Thoracic aorta (tissue), 2 donors: Measurements from ENCODE around the gene MTCL1. TPM values are rescaled to one million over a fixed set of nuclear protein-coding genes. Genes with fewer than 3 reads are reported as not detected.

Source experiments
- ATAC-seq: fragments of 150-250 bp; one replicate; pipeline ENCODE4 v1.8.0; 2017; ENCODE audit warnings: low read depth; ENCODE audit not compliant: insufficient number of reproducible peaks, low FRiP score
- DNase-seq: peaks from one replicate; pipeline ENCODE4 v3.0.0-alpha.2; 2020; ENCODE audit warnings: low spot score
- H3K27ac ChIP-seq, 2 donors: fragments of 200-600 bp; sonication (generic); 1 replicate in 1 of 2; 2 replicates in 1 of 2; pipeline ENCODE4 v1.5.1; 2016; ENCODE audit warnings: mild to moderate bottlenecking in 2 of 2, moderate library complexity in 2 of 2
- H3K27me3 ChIP-seq: fragments of 200-600 bp; sonication (generic); replicated peaks from 2 replicates; pipeline ENCODE4 v1.6.0; 2016; ENCODE audit warnings: mild to moderate bottlenecking; ENCODE audit not compliant: insufficient read depth
- H3K36me3 ChIP-seq: fragments of 200-600 bp; sonication (generic); one replicate; pipeline ENCODE4 v1.5.1; 2016
- H3K4me1 ChIP-seq, 2 donors: fragments of 200-600 bp; sonication (generic); 1 replicate in 1 of 2; 2 replicates in 1 of 2; pipeline versions ENCODE4 v1.5.1 to v1.6.0; 2016; ENCODE audit warnings: low read depth in 2 of 2, mild to moderate bottlenecking in 1 of 2; ENCODE audit not compliant: control insufficient read depth in 1 of 2
- H3K4me3 ChIP-seq: fragments of 200-600 bp; sonication (generic); 2 replicates; pipeline ENCODE4 v1.5.1; 2016; ENCODE audit warnings: mild to moderate bottlenecking
- H3K9me3 ChIP-seq: fragments of 200-600 bp; sonication (generic); 2 replicates; pipeline ENCODE4 v1.5.1; 2016
- CTCF ChIP-seq: fragments of 200-600 bp; sonication (generic); IDR thresholded peaks from one replicate; pipeline ENCODE4 v1.5.1; 2019; ENCODE audit warnings: antibody characterized with exemption
- total RNA-seq, 2 donors: library from RNA; depleted of rRNA; stranded (reverse); fragments of >200 nt; gene quantifications; one replicate each; pipeline versions ENCODE4 v1.1.0 to v1.2.3, GENCODE V29; 2016

MTCL1 gene
- total RNA-seq, 2 donors from 2014 or later = 9.9 to 23.3 TPM

- H3K9me3 ChIP-seq = no peaks in the 10 kb centered on the region
- H3K27me3 ChIP-seq = no peaks in the 10 kb centered on the region
- peaks cover 5 to 18% of the 10 kb centered on the region in 2 donors for H3K4me1 ChIP-seq
- DNase-seq (no peak), ATAC-seq (no peak)
- no peak overlapping the region for H3K4me3 ChIP-seq
- no peaks in the 10 kb centered on the region for H3K36me3 ChIP-seq
- TF ChIP-seq CTCF = no peak
- H3K27ac ChIP-seq = no peak overlapping the region
These were observed 97.9 kb downstream of the MTCL1 start for GRCh38 chr18:8803063-8803795.

GRCh38 chr18:8803957-8804356, 98.6 kb downstream of the MTCL1 start:
- Histone ChIP-seq H3K4me3 (no peak overlapping the region), H3K27me3 (no peaks in the 10 kb centered on the region), H3K4me1 (peaks cover 5 to 18% of the 10 kb centered on the region in 2 donors), H3K36me3 (no peaks in the 10 kb centered on the region), H3K27ac (no peak overlapping the region), H3K9me3 (no peaks in the 10 kb centered on the region)
- ATAC-seq = no peak
- no peak for DNase-seq
- TF ChIP-seq CTCF = no peak

GRCh38 chr18:8805552-8805951, 100.2 kb downstream of the MTCL1 start:
- DNase-seq (no peak), ATAC-seq (no peak)
- Histone ChIP-seq H3K4me3 (no peak overlapping the region), H3K4me1 (peaks cover 5 to 12% of the 10 kb centered on the region in 2 donors), H3K27ac (no peak overlapping the region), H3K36me3 (no peaks in the 10 kb centered on the region), H3K27me3 (no peaks in the 10 kb centered on the region), H3K9me3 (no peaks in the 10 kb centered on the region)
- TF ChIP-seq CTCF = no peak

- Histone ChIP-seq H3K9me3 (no peaks in the 10 kb centered on the region), H3K4me3 (no peak overlapping the region), H3K27me3 (no peaks in the 10 kb centered on the region), H3K36me3 (no peaks in the 10 kb centered on the region), H3K27ac (no peak overlapping the region), H3K4me1 (peaks cover 0 to 7% of the 10 kb centered on the region in 2 donors)
- no peak for TF ChIP-seq CTCF
- no peak for ATAC-seq
- no peak for DNase-seq
These were observed 100.9 kb downstream of the MTCL1 start for GRCh38 chr18:8806100-8806797.

- no peak overlapping the region for H3K4me3 ChIP-seq
- DNase-seq (no peak), ATAC-seq (no peak)
- H3K27me3 ChIP-seq = no peaks in the 10 kb centered on the region
- no peaks in the 10 kb centered on the region for H3K36me3 ChIP-seq
- H3K9me3 ChIP-seq = no peaks in the 10 kb centered on the region
- no peak for TF ChIP-seq CTCF
- H3K4me1 ChIP-seq = peaks cover 0 to 3% of the 10 kb centered on the region in 2 donors
- no peak overlapping the region for H3K27ac ChIP-seq
These were observed 101.6 kb downstream of the MTCL1 start for GRCh38 chr18:8806798-8807487.
